ENCODE data around the gene NUDT1. TPM values are rescaled to one million over a fixed set of nuclear protein-coding genes. Genes with fewer than 3 reads are reported as not detected.
"Not testable (repeated sequence)": the region's sequence is repeated elsewhere in the genome, so short reads cannot be mapped to it uniquely, and the experiment has no call there.

The NUDT1 gene
- total RNA-seq, 2 donors from 2014 or later: 56.0 to 84.7 TPM

- no peak overlapping the region for H3K4me3 Mint-ChIP-seq
- no peaks in the 10 kb centered on the region for H3K27me3 ChIP-seq (ENCODE audit: control insufficient read depth, insufficient read depth, low read length, poor library complexity, severe bottlenecking)
- 94 to 97% methylated on average over 23 of the region's 23 CpGs for WGBS, 2 experiments (ENCODE audit: insufficient coverage in 1 of 2, insufficient read length in 1 of 2)
Measured at GRCh38 chr7:2264158-2264557, 22.1 kb downstream of the NUDT1 start.

GRCh38 chr7:2266911-2267310 lies 24.9 kb downstream of the NUDT1 start:
- Mint-ChIP-seq H3K9me3 (peaks cover 11% of the 10 kb centered on the region), H3K27me3 (ENCODE audit: insufficient read depth) (no peaks in the 10 kb centered on the region), H3K36me3 (ENCODE audit: low read depth) (peaks cover 48% of the 10 kb centered on the region), H3K27ac (peak overlapping the region; percentile 44), H3K4me3 (no peak overlapping the region), H3K4me1 (peaks cover 19% of the 10 kb centered on the region)
- Histone ChIP-seq H3K36me3 (ENCODE audit: control insufficient read depth, insufficient read depth, low read length) (peaks cover 26% of the 10 kb centered on the region), H3K27me3 (ENCODE audit: control insufficient read depth, insufficient read depth, low read length, poor library complexity, severe bottlenecking) (no peaks in the 10 kb centered on the region), H3K27ac (ENCODE audit: low read depth, low read length) (no peak overlapping the region), H3K9me3 (ENCODE audit: control insufficient read depth, low read length) (peaks cover 5% of the 10 kb centered on the region), H3K4me1 (ENCODE audit: control insufficient read depth, insufficient read depth, low read length) (peaks cover 21% of the 10 kb centered on the region), H3K9ac (ENCODE audit: extremely low read depth, low read length, poor library complexity, severe bottlenecking) (no peak overlapping the region), H3K4me3 (ENCODE audit: low read length) (no peak overlapping the region)
- DNase-seq: no peak
- no peak for TF ChIP-seq CTCF (conservative IDR thresholded peaks at IDR 0.05)
- WGBS, 2 experiments (ENCODE audit: insufficient coverage in 1 of 2, insufficient read length in 1 of 2): 81 to 84% methylated on average over 7 to 10 of the region's 10 CpGs

More at GRCh38 chr7:2264158-2264557, 22.1 kb downstream of the NUDT1 start:
- Histone ChIP-seq H3K36me3 (ENCODE audit: control insufficient read depth, insufficient read depth, low read length) (peaks cover 19% of the 10 kb centered on the region), H3K4me1 (ENCODE audit: control insufficient read depth, insufficient read depth, low read length) (no peaks in the 10 kb centered on the region), H3K9me3 (ENCODE audit: control insufficient read depth, low read length) (peaks cover 5% of the 10 kb centered on the region), H3K4me3 (ENCODE audit: low read length) (no peak overlapping the region), H3K9ac (ENCODE audit: extremely low read depth, low read length, poor library complexity, severe bottlenecking) (no peak overlapping the region), H3K27ac (ENCODE audit: low read depth, low read length) (no peak overlapping the region)
- H3K27ac Mint-ChIP-seq: no peak overlapping the region
- H3K36me3 Mint-ChIP-seq (ENCODE audit: low read depth): peaks cover 57% of the 10 kb centered on the region
- H3K4me1 Mint-ChIP-seq: no peaks in the 10 kb centered on the region
- no peaks in the 10 kb centered on the region for H3K27me3 Mint-ChIP-seq (ENCODE audit: insufficient read depth)
- H3K9me3 Mint-ChIP-seq: peaks cover 11% of the 10 kb centered on the region
- no peak for DNase-seq
- no peak for TF ChIP-seq CTCF (conservative IDR thresholded peaks at IDR 0.05)

DNA sequence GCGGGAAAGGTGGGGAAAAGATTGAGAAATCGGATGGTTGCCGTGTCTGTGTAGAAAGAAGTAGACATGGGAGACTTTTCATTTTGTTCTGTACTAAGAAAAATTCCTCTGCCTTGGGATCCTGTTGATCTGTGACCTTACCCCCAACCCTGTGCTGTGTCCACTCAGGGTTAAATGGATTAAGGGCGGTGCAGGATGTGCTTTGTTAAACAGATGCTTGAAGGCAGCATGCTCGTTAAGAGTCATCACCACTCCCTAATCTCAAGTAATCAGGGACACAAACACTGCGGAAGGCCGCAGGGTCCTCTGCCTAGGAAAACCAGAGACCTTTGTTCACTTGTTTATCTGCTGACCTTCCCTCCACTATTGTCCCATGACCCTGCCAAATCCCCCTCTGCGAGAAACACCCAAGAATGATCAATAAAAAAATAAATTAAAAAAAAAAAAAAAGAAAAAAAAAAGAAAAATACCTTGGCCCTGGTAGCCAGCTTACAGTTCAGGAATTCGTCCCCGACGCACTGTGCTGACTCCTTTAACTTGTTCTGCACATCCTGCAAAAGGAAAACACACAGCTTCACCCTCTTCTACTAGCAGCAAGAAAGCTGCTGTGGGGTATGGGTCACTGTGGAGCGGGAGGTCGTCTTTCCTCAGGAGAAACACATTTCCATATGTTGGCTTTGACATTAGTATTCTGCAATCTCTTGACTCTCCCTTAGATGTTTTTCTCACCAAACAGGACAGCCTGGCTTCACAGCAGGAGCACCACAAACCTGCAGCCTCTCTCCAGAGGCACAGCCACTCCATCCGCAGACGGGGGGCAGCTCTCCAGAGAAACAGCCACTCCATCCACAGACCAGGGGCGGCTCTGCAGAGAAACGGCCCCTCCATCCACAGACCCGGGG lies 27.3 kb downstream of the NUDT1 start:
- not testable (repeated sequence) for H3K4me3 ChIP-seq (ENCODE audit: low read length); H3K27ac ChIP-seq (ENCODE audit: low read depth, low read length); H3K27me3 ChIP-seq (ENCODE audit: control insufficient read depth, insufficient read depth, low read length, poor library complexity, severe bottlenecking); H3K9me3 ChIP-seq (ENCODE audit: control insufficient read depth, low read length); H3K27me3 Mint-ChIP-seq (ENCODE audit: insufficient read depth)
- Mint-ChIP-seq H3K4me1 (peaks cover 24% of the 10 kb centered on the region), H3K9me3 (peaks cover 11% of the 10 kb centered on the region), H3K4me3 (peak overlapping the region; percentile 29), H3K36me3 (ENCODE audit: low read depth) (peaks cover 36% of the 10 kb centered on the region), H3K27ac (peak overlapping the region; percentile 93)
- peak; percentile 89 for DNase-seq
- WGBS, 2 experiments (ENCODE audit: insufficient coverage in 1 of 2, insufficient read length in 1 of 2): 38 to 50% methylated on average over 4 to 11 of the region's 18 CpGs
- peaks cover 21% of the 10 kb centered on the region for H3K4me1 ChIP-seq (ENCODE audit: control insufficient read depth, insufficient read depth, low read length)
- peaks cover 25% of the 10 kb centered on the region for H3K36me3 ChIP-seq (ENCODE audit: control insufficient read depth, insufficient read depth, low read length)
- H3K9ac ChIP-seq (ENCODE audit: extremely low read depth, low read length, poor library complexity, severe bottlenecking): peak overlapping the region; percentile 19

Data from endodermal cell (in vitro differentiated cells).